Measurements from ENCODE around the gene SLC27A2.

SLC27A2 gene

GRCh38 chr15:50238255-50238654 is 56.3 kb downstream of the SLC27A2 start:
- no peak for TF ChIP-seq ZFX (IDR thresholded peaks at IDR 0.05; ENCODE audit: borderline replicate concordance)
- TF ChIP-seq, protein P1, sequence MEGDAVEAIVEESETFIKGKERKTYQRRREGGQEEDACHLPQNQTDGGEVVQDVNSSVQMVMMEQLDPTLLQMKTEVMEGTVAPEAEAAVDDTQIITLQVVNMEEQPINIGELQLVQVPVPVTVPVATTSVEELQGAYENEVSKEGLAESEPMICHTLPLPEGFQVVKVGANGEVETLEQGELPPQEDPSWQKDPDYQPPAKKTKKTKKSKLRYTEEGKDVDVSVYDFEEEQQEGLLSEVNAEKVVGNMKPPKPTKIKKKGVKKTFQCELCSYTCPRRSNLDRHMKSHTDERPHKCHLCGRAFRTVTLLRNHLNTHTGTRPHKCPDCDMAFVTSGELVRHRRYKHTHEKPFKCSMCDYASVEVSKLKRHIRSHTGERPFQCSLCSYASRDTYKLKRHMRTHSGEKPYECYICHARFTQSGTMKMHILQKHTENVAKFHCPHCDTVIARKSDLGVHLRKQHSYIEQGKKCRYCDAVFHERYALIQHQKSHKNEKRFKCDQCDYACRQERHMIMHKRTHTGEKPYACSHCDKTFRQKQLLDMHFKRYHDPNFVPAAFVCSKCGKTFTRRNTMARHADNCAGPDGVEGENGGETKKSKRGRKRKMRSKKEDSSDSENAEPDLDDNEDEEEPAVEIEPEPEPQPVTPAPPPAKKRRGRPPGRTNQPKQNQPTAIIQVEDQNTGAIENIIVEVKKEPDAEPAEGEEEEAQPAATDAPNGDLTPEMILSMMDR (IDR thresholded peaks at IDR 0.05): no peak
- H3K27ac ChIP-seq: no peak overlapping the region

GRCh38 chr15:50241684-50242450 is 59.9 kb downstream of the SLC27A2 start:
- TF ChIP-seq, protein P1 (IDR thresholded peaks at IDR 0.05): no peak
- no peak for TF ChIP-seq ZFX (IDR thresholded peaks at IDR 0.05; ENCODE audit: borderline replicate concordance)
- H3K27ac ChIP-seq: no peak overlapping the region

DNA sequence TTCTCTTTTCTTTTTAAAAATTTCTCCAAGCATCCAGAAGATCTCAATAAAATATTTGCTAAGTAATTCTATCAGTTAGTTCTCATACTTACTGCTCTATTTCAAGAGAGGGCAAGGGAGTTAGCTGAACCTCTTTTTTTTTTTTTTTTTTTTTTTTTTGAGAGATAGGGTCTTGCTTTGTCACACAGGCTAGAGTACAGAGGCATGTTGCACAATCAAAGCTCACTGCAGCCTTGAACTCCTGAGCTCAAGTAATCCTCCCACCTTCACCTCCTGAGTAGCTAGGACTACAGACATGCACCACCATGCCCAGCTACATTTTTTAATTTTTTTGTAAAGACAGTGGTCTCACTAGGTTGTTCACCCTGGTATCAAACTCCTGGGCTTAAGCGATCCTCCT is 62.2 kb downstream of the SLC27A2 start:
- H3K27ac ChIP-seq: no peak overlapping the region
- no peak for TF ChIP-seq ZFX (IDR thresholded peaks at IDR 0.05; ENCODE audit: borderline replicate concordance)
- TF ChIP-seq, protein P1 (IDR thresholded peaks at IDR 0.05): no peak

GRCh38 chr15:50244959-50245624 is 63.1 kb downstream of the SLC27A2 start:
- H3K27ac ChIP-seq: no peak overlapping the region
- no peak for TF ChIP-seq ZFX (IDR thresholded peaks at IDR 0.05; ENCODE audit: borderline replicate concordance)
- TF ChIP-seq, protein P1 (IDR thresholded peaks at IDR 0.05): no peak

DNA sequence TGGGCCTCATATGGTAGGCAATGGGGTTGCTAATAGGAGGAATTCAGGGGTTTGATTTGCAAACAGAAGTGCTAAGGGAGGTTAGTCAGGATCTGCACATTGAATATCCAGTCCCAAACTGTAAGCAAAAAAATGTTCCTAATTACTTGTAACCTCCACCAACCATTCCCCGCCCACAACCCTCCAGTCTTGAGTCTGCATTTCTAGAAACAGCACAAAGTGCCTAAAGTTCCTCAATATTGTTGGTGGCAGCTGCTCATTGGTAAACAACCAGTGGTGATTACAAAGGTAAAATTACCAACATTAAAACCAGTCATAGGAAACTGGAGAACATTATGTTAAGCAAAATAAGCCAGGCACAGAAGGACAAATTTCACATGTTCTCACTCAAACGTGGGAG is 64.6 kb downstream of the SLC27A2 start:
- H3K27ac ChIP-seq: no peak overlapping the region
- TF ChIP-seq, protein P1 (IDR thresholded peaks at IDR 0.05): no peak
- TF ChIP-seq ZFX (IDR thresholded peaks at IDR 0.05; ENCODE audit: borderline replicate concordance): no peak

- H3K27ac ChIP-seq: no peak overlapping the region
- no peak for TF ChIP-seq ZFX (IDR thresholded peaks at IDR 0.05; ENCODE audit: borderline replicate concordance)
- TF ChIP-seq, protein P1 (IDR thresholded peaks at IDR 0.05): no peak
Observed at GRCh38 chr15:50247819-50248655, 66.0 kb downstream of the SLC27A2 start.

Measured in 22Rv1 (cell line).